ENCODE data around the gene ACOX3. TPM values are rescaled to one million over a fixed set of nuclear protein-coding genes. Genes with fewer than 3 reads are reported as not detected.

ACOX3 gene
- total and polyA plus RNA-seq, 4 donors = 15.6 to 32.2 (median 21.5) TPM

GRCh38 chr4:8374851-8375649 lies 65.5 kb downstream of the ACOX3 start:
- no peaks in the 10 kb centered on the region for H3K27me3 ChIP-seq (ENCODE audit: control insufficient read depth in 3 of 3, insufficient read depth in 3 of 3, low read length in 2 of 3)
- H3K9me3 ChIP-seq (ENCODE audit: control insufficient read depth in 4 of 4, insufficient read depth in 3 of 4, low read length in 3 of 4) = no peaks in the 10 kb centered on the region
- H3K27ac ChIP-seq (ENCODE audit: low read depth in 1 of 2, low read length in 1 of 2) = no peak overlapping the region
- no peaks in the 10 kb centered on the region for H3K4me1 ChIP-seq (ENCODE audit: control insufficient read depth in 5 of 5, insufficient read depth in 5 of 5, low read length in 5 of 5)
- peaks cover 0 to 25% (median 2%) of the 10 kb centered on the region in 4 donors for H3K36me3 ChIP-seq (ENCODE audit: control insufficient read depth in 4 of 4, insufficient read depth in 4 of 4, low read length in 4 of 4)
- no peak for DNase-seq
- H3K4me3 ChIP-seq = no peak overlapping the region
- H3K9ac ChIP-seq (ENCODE audit: insufficient read depth in 1 of 2, low read length in 2 of 2) = no peak overlapping the region
- no peak for ATAC-seq (ENCODE audit: insufficient read depth, low FRiP score)
- 91 to 92% methylated on average over 49 of the region's 49 CpGs for WGBS, 2 donors
- TF ChIP-seq CTCF (IDR thresholded peaks at IDR 0.05; ENCODE audit: control extremely low read depth, extremely low read depth) = no peak

- Histone ChIP-seq H3K27me3 (ENCODE audit: control insufficient read depth in 3 of 3, insufficient read depth in 3 of 3, low read length in 2 of 3) (no peaks in the 10 kb centered on the region), H3K36me3 (ENCODE audit: control insufficient read depth in 4 of 4, insufficient read depth in 4 of 4, low read length in 4 of 4) (peaks cover 0 to 21% (median 0%) of the 10 kb centered on the region in 4 donors), H3K9ac (ENCODE audit: insufficient read depth in 1 of 2, low read length in 2 of 2) (no peak overlapping the region), H3K4me3 (no peak overlapping the region), H3K4me1 (ENCODE audit: control insufficient read depth in 5 of 5, insufficient read depth in 5 of 5, low read length in 5 of 5) (no peaks in the 10 kb centered on the region), H3K9me3 (ENCODE audit: control insufficient read depth in 4 of 4, insufficient read depth in 3 of 4, low read length in 3 of 4) (no peaks in the 10 kb centered on the region), H3K27ac (ENCODE audit: low read depth in 1 of 2, low read length in 1 of 2) (no peak overlapping the region)
- DNase-seq (no peak), ATAC-seq (ENCODE audit: insufficient read depth, low FRiP score) (no peak)
- WGBS, 2 donors = 89 to 90% methylated on average over 13 of the region's 13 CpGs
- no peak for TF ChIP-seq CTCF (IDR thresholded peaks at IDR 0.05; ENCODE audit: control extremely low read depth, extremely low read depth)
These were observed 66.5 kb downstream of the ACOX3 start for GRCh38 chr4:8373973-8374545.

GRCh38 chr4:8373270-8373972 lies 67.1 kb downstream of the ACOX3 start:
- 94 to 95% methylated on average over 32 of the region's 32 CpGs for WGBS, 2 donors
- ATAC-seq (ENCODE audit: insufficient read depth, low FRiP score) = no peak
- H3K36me3 ChIP-seq (ENCODE audit: control insufficient read depth in 4 of 4, insufficient read depth in 4 of 4, low read length in 4 of 4) = peaks cover 0 to 21% (median 0%) of the 10 kb centered on the region in 4 donors

More at GRCh38 chr4:8373270-8373972, 67.1 kb downstream of the ACOX3 start:
- Histone ChIP-seq H3K27ac (ENCODE audit: low read depth in 1 of 2, low read length in 1 of 2) (no peak overlapping the region), H3K4me1 (ENCODE audit: control insufficient read depth in 5 of 5, insufficient read depth in 5 of 5, low read length in 5 of 5) (no peaks in the 10 kb centered on the region), H3K27me3 (ENCODE audit: control insufficient read depth in 3 of 3, insufficient read depth in 3 of 3, low read length in 2 of 3) (no peaks in the 10 kb centered on the region), H3K9me3 (ENCODE audit: control insufficient read depth in 4 of 4, insufficient read depth in 3 of 4, low read length in 3 of 4) (no peaks in the 10 kb centered on the region), H3K4me3 (no peak overlapping the region), H3K9ac (ENCODE audit: insufficient read depth in 1 of 2, low read length in 2 of 2) (no peak overlapping the region)
- DNase-seq = no peak
- no peak for TF ChIP-seq CTCF (IDR thresholded peaks at IDR 0.05; ENCODE audit: control extremely low read depth, extremely low read depth)
